HepG2 (cell line): ENCODE data around the gene GRIK3. TPM values are rescaled to one million over a fixed set of nuclear protein-coding genes. Genes with fewer than 3 reads are reported as not detected.

Experiments used
- ATAC-seq: fragments of 200-7000 bp; cut with Tn5 transposase; 3 replicates; pipeline ENCODE4 v1.9.1; 2020; ENCODE audit warnings: mild to moderate bottlenecking, moderate library complexity
- BruUV-seq: library from RNA; stranded (reverse); fragments of 400-500 nt; replicated peaks from 2 replicates; lab custom pipeline; 2021; lab: Mats Ljungman, UMichigan
- CTCF ChIA-PET: fragments of 300-600 bp; formaldehyde crosslinking; extraction: SDS; loops from one replicate; lab custom pipeline; 2021; ENCODE audit warnings: low total read pairs, inconsistent platforms, low intra/inter-chr PET ratio; lab: Yijun Ruan, JAX
- POLR2A ChIA-PET: fragments of 350-600 bp; sonication (Branson Sonifier 250); formaldehyde crosslinking; loops from one replicate; lab custom pipeline; 2020; ENCODE audit warnings: antibody characterized with exemption, inconsistent platforms; lab: Yijun Ruan, JAX
- DNase-seq: peaks from one replicate; pipeline ENCODE4 v3.0.0-alpha.2; 2015; ENCODE audit warnings: low spot score
- FAIRE-seq: peaks from 3 replicates; lab custom pipeline; 2011; peaks lifted over from hg19 to GRCh38; lab: Jason Lieb, UNC
- H2AFZ ChIP-seq: one replicate; pipeline ENCODE4 v1.6.1; 2011; ENCODE audit warnings: low read length, inconsistent platforms
- H3K27ac ChIP-seq: fragments of 300-600 bp; 3 replicates; pipeline ENCODE4 v1.8.0; 2011; ENCODE audit warnings: mixed run types, mild to moderate bottlenecking, mixed read lengths, low read length, inconsistent platforms; ENCODE audit not compliant: insufficient read depth; ENCODE audit errors: extremely low read length
- H3K27me3 ChIP-seq, 2 experiments: fragments of 200-600 bp in 1 of 2; 2 replicates in 1 of 2; 3 replicates in 1 of 2; pipeline versions ENCODE4 v1.6.0 to v1.8.0; 2011; ENCODE audit warnings: low read length in 2 of 2, mild to moderate bottlenecking in 2 of 2, moderate library complexity in 2 of 2, inconsistent platforms in 1 of 2; ENCODE audit not compliant: insufficient read depth in 2 of 2, control insufficient read depth in 1 of 2
- H3K36me3 ChIP-seq, 2 experiments: fragments of 200-600 bp in 1 of 2; replicated peaks in 1 of 2; 2 replicates in 1 of 2; 3 replicates in 1 of 2; pipeline versions ENCODE4 v1.5.1 to v1.8.0; 2011; ENCODE audit warnings: low read length in 2 of 2, inconsistent platforms in 1 of 2; ENCODE audit not compliant: insufficient read depth in 2 of 2, control insufficient read depth in 1 of 2
- H3K4me1 ChIP-seq: 2 replicates; pipeline ENCODE4 v1.5.1; 2012; ENCODE audit warnings: low read length, inconsistent platforms; ENCODE audit not compliant: insufficient read depth
- H3K4me2 ChIP-seq: 2 replicates; pipeline ENCODE4 v1.6.0; 2011; ENCODE audit warnings: low read depth, low read length, inconsistent platforms
- H3K4me3 ChIP-seq, 3 experiments: fragments of 200-600 bp in 1 of 3; sonication (generic), shearing (Covaris generic) in 1 of 3; replicated peaks in 1 of 3; 2 replicates each; pipeline ENCODE4 v1.5.1; 2011 to 2016; ENCODE audit warnings: low read length in 3 of 3, inconsistent platforms in 2 of 3, low read depth in 2 of 3, mild to moderate bottlenecking in 2 of 3, control low read depth in 1 of 3, mixed read lengths in 1 of 3; ENCODE audit not compliant: insufficient read depth in 1 of 3
- H3K79me2 ChIP-seq: one replicate; pipeline ENCODE4 v1.6.1; 2011; ENCODE audit warnings: low read length, inconsistent platforms; ENCODE audit not compliant: insufficient read depth
- H3K9ac ChIP-seq: 2 replicates; pipeline ENCODE4 v1.6.0; 2011; ENCODE audit warnings: mild to moderate bottlenecking, low read depth, low read length, inconsistent platforms; ENCODE audit not compliant: insufficient read depth
- H3K9me3 ChIP-seq: 2 replicates; pipeline ENCODE4 v1.5.1; 2012; ENCODE audit warnings: mild to moderate bottlenecking, low read length
- H4K20me1 ChIP-seq: 2 replicates; pipeline ENCODE4 v1.6.0; 2011; ENCODE audit warnings: inconsistent platforms, mild to moderate bottlenecking, low read length, moderate library complexity; ENCODE audit not compliant: insufficient read depth
- KDM1A ChIP-seq: IDR thresholded peaks from 2 replicates; pipeline ENCODE4 v1.6.1; 2016; ENCODE audit warnings: missing compliant biosample characterization
- ZNF256 ChIP-seq: sonication (generic); formaldehyde crosslinking; conservative IDR thresholded peaks from 2 replicates; pipeline ENCODE4 v1.4.0; 2020; ENCODE audit warnings: missing genetic modification reagents
- ZNF280D ChIP-seq: sonication (generic); formaldehyde crosslinking; IDR thresholded peaks from 2 replicates; pipeline ENCODE4 v1.5.1; 2020; ENCODE audit warnings: mild to moderate bottlenecking, missing genetic modification reagents
- WGBS: methylation state at CpG from one replicate; pipeline ENCODE4 v1.1.6; 2017; ENCODE audit warnings: low lambda C conversion rate; 5-methylcytosine and 5-hydroxymethylcytosine counted together
- in situ Hi-C: cut with HindIII; loops from 2 replicates; pipeline ENCODE4 v1.10.0; 2017; ENCODE audit warnings: low pct_unique_long_range_greater_than_20kb; ENCODE audit not compliant: extremely low pct_ligation_motif_present
- intact Hi-C: fragments of 100-400 bp; cut with micrococcal nuclease; formaldehyde crosslinking; loops from one replicate; pipeline ENCODE4 v1.10.0; 2022; ENCODE audit not compliant: unreplicated experiment
- polyA plus RNA-seq, 8 experiments: library from polyadenylated mRNA; depleted of rRNA in 3 of 8; stranded (reverse) in 7 of 8; unstranded in 1 of 8; fragments of >200 nt; fragmentation: Illumina TruSeq in 4 of 8; extraction: Trizol in 4 of 8; gene quantifications; 2 replicates each; pipeline versions ENCODE4 v1.2.1 to v1.2.3, GENCODE V29; 2011 to 2016; ENCODE audit warnings: low read depth in 4 of 8, missing spikeins in 1 of 8, mixed read lengths in 1 of 8; ENCODE audit not compliant: insufficient read depth in 1 of 8
- total RNA-seq, 5 experiments: library from RNA; depleted of rRNA; stranded (reverse); fragments of >200 nt; fragmentation: Illumina TruSeq; extraction: Trizol; gene quantifications; 2 replicates each; pipeline ENCODE4 v1.2.3, GENCODE V29; 2016; ENCODE audit warnings: low read depth in 1 of 5
- TF ChIP-seq, protein P1 (sequence below): IDR thresholded peaks from 2 replicates; pipeline ENCODE4 v1.6.1; 2016; ENCODE audit warnings: missing compliant biosample characterization, missing genetic modification reagents, borderline replicate concordance

Gene GRIK3
- total and polyA plus RNA-seq, 2 of the 13 experiments (the other 11 are each of a cell fraction or from before 2014, with no cell fraction given): not detected

GRCh38 chr1:36869826-36870225 is 164.5 kb downstream of the GRIK3 start:
- ATAC-seq: no peak
- no peak overlapping the region for H3K9ac ChIP-seq
- TF ChIP-seq, protein P1, sequence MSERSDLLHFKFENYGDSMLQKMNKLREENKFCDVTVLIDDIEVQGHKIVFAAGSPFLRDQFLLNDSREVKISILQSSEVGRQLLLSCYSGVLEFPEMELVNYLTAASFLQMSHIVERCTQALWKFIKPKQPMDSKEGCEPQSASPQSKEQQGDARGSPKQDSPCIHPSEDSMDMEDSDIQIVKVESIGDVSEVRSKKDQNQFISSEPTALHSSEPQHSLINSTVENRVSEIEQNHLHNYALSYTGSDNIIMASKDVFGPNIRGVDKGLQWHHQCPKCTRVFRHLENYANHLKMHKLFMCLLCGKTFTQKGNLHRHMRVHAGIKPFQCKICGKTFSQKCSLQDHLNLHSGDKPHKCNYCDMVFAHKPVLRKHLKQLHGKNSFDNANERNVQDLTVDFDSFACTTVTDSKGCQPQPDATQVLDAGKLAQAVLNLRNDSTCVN (CRISPR knock-in tag): no peak
- TF ChIP-seq ZNF280D (CRISPR knock-in tag) (no peak), ZNF256 (no peak), KDM1A (no peak)
- TF ChIP-seq, all 625 proteins: peak for 0
- no peak overlapping the region for H3K4me3 ChIP-seq
- DNase-seq: no peak
- in situ Hi-C loops (no loop called here), intact Hi-C loops (no loop called here)
- POLR2A ChIA-PET: no interaction called here
- H3K27me3 ChIP-seq: no peaks in the 10 kb centered on the region; a peak in 1 of 5 replicates
- no peaks in the 10 kb centered on the region for H3K4me1 ChIP-seq
- no peak for FAIRE-seq
- H3K9me3 ChIP-seq: no peaks in the 10 kb centered on the region
- no TSS peak for BruUV-seq
- no CpG with 5 or more reads among the region's 5 CpGs for WGBS
- CTCF ChIA-PET: no interaction called here
- H3K79me2 ChIP-seq: no peaks in the 10 kb centered on the region
- no peak overlapping the region for H3K4me2 ChIP-seq
- no peaks in the 10 kb centered on the region for H4K20me1 ChIP-seq
- no peak overlapping the region for H2AFZ ChIP-seq
- H3K27ac ChIP-seq: no peak overlapping the region
- H3K36me3 ChIP-seq: no peaks in the 10 kb centered on the region
